ENCODE results near the gene EPB41L1. TPM values are rescaled to one million over a fixed set of nuclear protein-coding genes. Genes with fewer than 3 reads are reported as not detected.
A peak's percentile ranks its signal among the peaks of the same experiment; 100 is the strongest.

EPB41L1 gene
- total RNA-seq, 1 experiment from 2014 or later, result 134 TPM

DNA sequence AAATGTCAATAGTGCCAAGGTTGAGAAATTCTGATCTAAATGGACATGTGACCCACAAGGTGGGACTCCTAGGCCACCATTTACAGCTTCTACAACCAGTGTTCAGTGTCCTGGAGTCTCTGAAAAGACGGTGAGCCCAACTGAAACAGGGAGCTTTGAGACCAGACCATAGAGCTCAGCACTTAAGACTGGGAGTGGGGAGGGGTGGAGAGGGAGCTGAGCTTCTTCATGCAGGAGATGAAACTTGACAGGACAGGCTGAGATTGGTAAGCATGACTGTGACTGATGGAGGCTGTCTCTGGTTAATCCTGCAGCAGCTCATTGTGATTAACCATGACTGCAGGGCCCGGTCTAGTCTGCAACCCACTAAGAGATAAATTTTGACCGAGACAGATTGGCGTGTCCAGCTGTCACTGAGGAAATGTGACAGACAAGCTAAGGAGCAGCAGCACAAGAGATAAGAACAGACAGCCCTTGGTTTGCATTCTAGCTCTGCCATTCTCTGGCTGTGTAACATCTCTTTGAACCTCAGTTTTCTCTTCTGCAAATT, 80.3 kb downstream of the EPB41L1 start:
- POLR2A ChIA-PET (ENCODE audit: unreplicated experiment), result interaction anchor here (0.8 kb wide), 1 partner anchor 499 kb away, joined by 7 read pairs; no protein-coding TSS in a partner anchor
- Histone ChIP-seq H2AFZ (no peak overlapping the region), H3K79me2 (ENCODE audit: low read depth) (peaks cover 36% of the 10 kb centered on the region), H3F3A (ENCODE audit: insufficient read depth, low read depth) (0 out of 2 replicates have a peak, but pooled peaks cover 4% of the 10 kb centered on the region), H3K9me2 (ENCODE audit: insufficient read depth) (no peaks in the 10 kb centered on the region), H3K9me3 (ENCODE audit: insufficient read depth, low read depth) (no peaks in the 10 kb centered on the region), H3K4me3 (no peak overlapping the region), H3K27ac (no peak overlapping the region), H3K36me3 (ENCODE audit: low read depth) (no peaks in the 10 kb centered on the region), H4K20me1 (ENCODE audit: insufficient read depth) (peaks cover 7% of the 10 kb centered on the region), H3K4me2 (no peak overlapping the region), H3K27me3 (ENCODE audit: insufficient read depth, low read depth) (no peaks in the 10 kb centered on the region), H3K4me1 (replicated peaks; ENCODE audit: insufficient read depth) (peaks cover 16% of the 10 kb centered on the region)
- TF ChIP-seq, protein P1, sequence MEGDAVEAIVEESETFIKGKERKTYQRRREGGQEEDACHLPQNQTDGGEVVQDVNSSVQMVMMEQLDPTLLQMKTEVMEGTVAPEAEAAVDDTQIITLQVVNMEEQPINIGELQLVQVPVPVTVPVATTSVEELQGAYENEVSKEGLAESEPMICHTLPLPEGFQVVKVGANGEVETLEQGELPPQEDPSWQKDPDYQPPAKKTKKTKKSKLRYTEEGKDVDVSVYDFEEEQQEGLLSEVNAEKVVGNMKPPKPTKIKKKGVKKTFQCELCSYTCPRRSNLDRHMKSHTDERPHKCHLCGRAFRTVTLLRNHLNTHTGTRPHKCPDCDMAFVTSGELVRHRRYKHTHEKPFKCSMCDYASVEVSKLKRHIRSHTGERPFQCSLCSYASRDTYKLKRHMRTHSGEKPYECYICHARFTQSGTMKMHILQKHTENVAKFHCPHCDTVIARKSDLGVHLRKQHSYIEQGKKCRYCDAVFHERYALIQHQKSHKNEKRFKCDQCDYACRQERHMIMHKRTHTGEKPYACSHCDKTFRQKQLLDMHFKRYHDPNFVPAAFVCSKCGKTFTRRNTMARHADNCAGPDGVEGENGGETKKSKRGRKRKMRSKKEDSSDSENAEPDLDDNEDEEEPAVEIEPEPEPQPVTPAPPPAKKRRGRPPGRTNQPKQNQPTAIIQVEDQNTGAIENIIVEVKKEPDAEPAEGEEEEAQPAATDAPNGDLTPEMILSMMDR (conservative IDR thresholded peaks at IDR 0.05), result no peak
- TF ChIP-seq EZH2 (IDR thresholded peaks at IDR 0.05; ENCODE audit: low read depth), result no peak
- CTCF ChIA-PET, result interaction anchor here (0.6 kb wide), 1 partner anchor 32 kb away, joined by 3 read pairs; no protein-coding TSS in a partner anchor
- intact Hi-C loops (cut with micrococcal nuclease; ENCODE audit: unreplicated experiment), result no loop called here
- no peak for DNase-seq
- BruUV-seq (replicated peaks), result no TSS peak

DNA sequence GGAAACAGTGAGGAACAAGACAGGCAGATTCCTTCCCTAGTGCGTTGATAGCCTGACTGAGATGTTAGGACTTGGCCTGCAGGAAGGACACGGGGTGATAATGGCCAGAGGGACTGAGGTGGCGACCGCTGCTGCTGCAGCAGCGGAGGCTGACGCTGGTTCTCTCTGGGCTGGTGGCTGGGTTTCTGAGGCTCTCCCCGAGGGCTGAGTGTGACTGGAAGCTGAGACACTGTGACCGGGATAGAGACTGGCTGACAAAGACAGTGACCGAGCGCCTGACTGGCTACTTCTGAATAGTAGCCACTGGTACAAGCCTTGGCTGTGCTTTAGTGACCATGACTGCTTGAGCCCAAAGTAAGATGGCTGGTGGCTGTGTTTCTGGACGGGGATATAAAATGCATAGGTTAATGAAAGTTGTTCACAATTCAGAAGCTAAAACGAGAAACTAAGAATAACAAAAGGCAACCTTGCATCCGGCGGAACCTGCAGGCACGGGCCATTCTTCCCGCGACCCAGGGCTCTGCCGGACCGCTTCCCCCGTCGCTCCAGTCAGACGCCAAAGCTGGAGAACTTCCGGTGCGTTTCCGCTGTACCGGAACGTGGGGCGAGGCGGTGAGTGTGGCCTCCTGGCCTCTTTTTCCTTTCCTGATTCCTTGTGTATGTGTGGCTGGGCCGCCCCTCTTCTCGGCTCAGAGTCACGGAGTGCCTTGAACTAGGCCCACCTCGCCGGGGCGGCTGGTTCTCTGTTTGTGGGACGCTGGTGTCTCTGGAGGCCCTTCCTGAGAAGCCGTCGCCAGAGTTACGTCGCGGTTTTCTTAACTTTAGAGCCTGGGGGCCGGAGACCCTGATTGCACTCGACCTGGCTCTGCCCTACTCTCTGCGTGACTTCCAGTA, 81.6 kb downstream of the EPB41L1 start, which contains the start of gene AAR2:
Gene AAR2 (plus strand): TSS at position 587 of the 894 bp plus-strand sequence. CDS start 3,391 bp downstream, outside the sequence.
- no peaks in the 10 kb centered on the region for H3K27me3 ChIP-seq (ENCODE audit: insufficient read depth, low read depth)
- peaks cover 7% of the 10 kb centered on the region for H4K20me1 ChIP-seq (ENCODE audit: insufficient read depth)
- H3K36me3 ChIP-seq (ENCODE audit: low read depth), result no peaks in the 10 kb centered on the region
- peak within 1 kb of the TSS; percentile 100 for H2AFZ ChIP-seq
- peaks cover 47% of the 10 kb centered on the region for H3K79me2 ChIP-seq (ENCODE audit: low read depth)
- no peaks in the 10 kb centered on the region for H3K9me2 ChIP-seq (ENCODE audit: insufficient read depth)
- H3K9me3 ChIP-seq (ENCODE audit: insufficient read depth, low read depth), result no peaks in the 10 kb centered on the region
- peaks cover 16% of the 10 kb centered on the region for H3K4me1 ChIP-seq (replicated peaks; ENCODE audit: insufficient read depth)
- ChIA-PET POLR2A (ENCODE audit: unreplicated experiment) (no interaction called here), CTCF (interaction anchor here (0.7 kb wide), 1 partner anchor 120 kb away, joined by 4 read pairs; no protein-coding TSS in a partner anchor)
- peak within 1 kb of the TSS; percentile 96 for H3K4me3 ChIP-seq
- H3K27ac ChIP-seq, result peak within 1 kb of the TSS; percentile 46
- H3K4me2 ChIP-seq, result peak within 1 kb of the TSS; percentile 96
- intact Hi-C loops (cut with micrococcal nuclease; ENCODE audit: unreplicated experiment), result no loop called here
- peak; percentile 65 to 81 for DNase-seq
- 0 out of 2 replicates have a peak, but pooled peaks cover 4% of the 10 kb centered on the region for H3F3A ChIP-seq (ENCODE audit: insufficient read depth, low read depth)
- no TSS peak for BruUV-seq (replicated peaks)
- TF ChIP-seq, protein P1 (conservative IDR thresholded peaks at IDR 0.05), result no peak
- no peak for TF ChIP-seq EZH2 (IDR thresholded peaks at IDR 0.05; ENCODE audit: low read depth)

DNA sequence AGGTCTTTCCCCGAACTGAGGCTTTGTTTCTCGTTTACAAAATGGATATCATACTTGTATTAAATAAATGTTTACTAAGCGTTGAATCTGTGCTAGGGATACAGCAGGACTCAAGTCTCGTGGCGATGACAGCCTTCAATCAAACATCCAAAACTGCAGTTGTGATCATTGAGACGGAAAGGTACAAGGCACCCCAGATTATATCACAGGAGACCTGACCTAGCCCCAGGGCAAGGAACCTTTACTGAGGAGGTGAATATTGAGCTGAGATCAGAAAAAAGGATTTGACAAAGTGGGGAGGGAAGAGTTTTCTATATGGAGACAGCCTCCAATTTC, 82.2 kb downstream of the EPB41L1 start:
- H3F3A ChIP-seq (ENCODE audit: insufficient read depth, low read depth), result 0 out of 2 replicates have a peak, but pooled peaks cover 4% of the 10 kb centered on the region
- H3K4me1 ChIP-seq (replicated peaks; ENCODE audit: insufficient read depth), result peaks cover 16% of the 10 kb centered on the region
- H3K27me3 ChIP-seq (ENCODE audit: insufficient read depth, low read depth), result no peaks in the 10 kb centered on the region
- CTCF ChIA-PET, result interaction anchor here (0.7 kb wide), 1 partner anchor 121 kb away, joined by 4 read pairs; no protein-coding TSS in a partner anchor
- no peaks in the 10 kb centered on the region for H3K9me2 ChIP-seq (ENCODE audit: insufficient read depth)
- no peaks in the 10 kb centered on the region for H3K36me3 ChIP-seq (ENCODE audit: low read depth)
- peak overlapping the region; percentile 46 for H3K27ac ChIP-seq
- peaks cover 49% of the 10 kb centered on the region for H3K79me2 ChIP-seq (ENCODE audit: low read depth)
- intact Hi-C loops (cut with micrococcal nuclease; ENCODE audit: unreplicated experiment), result no loop called here
- peak overlapping the region; percentile 96 for H3K4me2 ChIP-seq
- POLR2A ChIA-PET (ENCODE audit: unreplicated experiment), result no interaction called here
- peak overlapping the region; percentile 96 for H3K4me3 ChIP-seq
- peaks cover 10% of the 10 kb centered on the region for H4K20me1 ChIP-seq (ENCODE audit: insufficient read depth)
- no peak for DNase-seq
- no peaks in the 10 kb centered on the region for H3K9me3 ChIP-seq (ENCODE audit: insufficient read depth, low read depth)
- H2AFZ ChIP-seq, result peak overlapping the region; percentile 100
- BruUV-seq (replicated peaks), result no TSS peak
- TF ChIP-seq, protein P1 (conservative IDR thresholded peaks at IDR 0.05), result no peak
- TF ChIP-seq EZH2 (IDR thresholded peaks at IDR 0.05; ENCODE audit: low read depth), result no peak
